Natural killer cell (primary cell): Measurements from ENCODE around the gene IGFLR1. TPM values are rescaled to one million over a fixed set of nuclear protein-coding genes. Genes with fewer than 3 reads are reported as not detected.

Source experiments
- ATAC-seq, 3 donors: fragments of 150-1000 bp in 2 of 3; fragments of 200-7000 bp in 1 of 3; cut with Tn5 transposase; 1 replicate in 1 of 3; 2 replicates in 2 of 3; pipeline ENCODE4 v1.10.0; 2021; ENCODE audit warnings: mild to moderate bottlenecking in 2 of 3, moderate library complexity in 2 of 3
- DNase-seq, 2 donors: peaks; one replicate each; pipeline versions ENCODE4 v3.0.0 to v3.0.0-alpha.2; 2013 to 2021; ENCODE audit warnings: mixed read lengths in 1 of 2
- H3K27ac ChIP-seq: one replicate; pipeline ENCODE4 v1.5.1; 2013; ENCODE audit warnings: mild to moderate bottlenecking, low read length
- H3K27me3 ChIP-seq: one replicate; pipeline ENCODE4 v1.6.1; 2013; ENCODE audit warnings: low read length; ENCODE audit not compliant: control insufficient read depth, insufficient read depth
- H3K36me3 ChIP-seq: one replicate; pipeline ENCODE4 v1.6.1; 2013; ENCODE audit warnings: low read length; ENCODE audit not compliant: control insufficient read depth, insufficient read depth
- H3K4me1 ChIP-seq: one replicate; pipeline ENCODE4 v1.6.1; 2013; ENCODE audit warnings: low read length; ENCODE audit not compliant: control insufficient read depth, insufficient read depth
- H3K4me3 ChIP-seq: one replicate; pipeline ENCODE4 v1.5.1; 2013; ENCODE audit warnings: low read length
- H3K9me3 ChIP-seq: one replicate; pipeline ENCODE4 v1.6.1; 2013; ENCODE audit warnings: low read length; ENCODE audit not compliant: control insufficient read depth, insufficient read depth
- H3K27ac Mint-ChIP-seq, 2 donors: one replicate each; pipeline ENCODE4 v1.8.0; 2022; ENCODE audit warnings: mild to moderate bottlenecking in 2 of 2, mixed read lengths in 2 of 2, moderate library complexity in 1 of 2
- H3K27me3 Mint-ChIP-seq, 2 donors: one replicate each; pipeline ENCODE4 v1.8.0; 2022; ENCODE audit warnings: low read depth in 2 of 2, mixed read lengths in 2 of 2
- H3K36me3 Mint-ChIP-seq: one replicate; pipeline ENCODE4 v1.8.0; 2022; ENCODE audit warnings: mixed read lengths
- H3K4me1 Mint-ChIP-seq, 2 donors: one replicate each; pipeline ENCODE4 v1.8.0; 2022; ENCODE audit warnings: mixed read lengths in 2 of 2
- H3K4me3 Mint-ChIP-seq: one replicate; pipeline ENCODE4 v1.8.0; 2022; ENCODE audit warnings: mild to moderate bottlenecking, moderate library complexity, mixed read lengths
- H3K9me3 Mint-ChIP-seq, 2 donors: one replicate each; pipeline ENCODE4 v1.8.0; 2022; ENCODE audit warnings: mixed read lengths in 2 of 2
- CTCF ChIP-seq: fragments of 200-600 bp; IDR thresholded peaks from one replicate; pipeline ENCODE4 v1.8.0; 2022; ENCODE audit warnings: antibody characterized with exemption
- WGBS: methylation state at CpG from one replicate; pipeline ENCODE4 v1.1.7; 2013; ENCODE audit warnings: missing lambda C conversion rate; ENCODE audit not compliant: insufficient coverage; 5-methylcytosine and 5-hydroxymethylcytosine counted together
- intact Hi-C: fragments of 100-400 bp; cut with micrococcal nuclease; formaldehyde crosslinking; loops from one replicate; pipeline ENCODE4 v1.14.2; 2022
- total RNA-seq, 4 donors: library from RNA; stranded (reverse); fragments of 120-200 nt in 1 of 4; gene quantifications; one replicate each; pipeline versions ENCODE4 v1.2.3 to v1.2.4, GENCODE V29; 2013 to 2022

The IGFLR1 gene
- total RNA-seq, 3 donors from 2014 or later (not counting 1 experiment from before 2014, with no cell fraction given) = 57.7 to 75.6 (median 69.6) TPM

DNA sequence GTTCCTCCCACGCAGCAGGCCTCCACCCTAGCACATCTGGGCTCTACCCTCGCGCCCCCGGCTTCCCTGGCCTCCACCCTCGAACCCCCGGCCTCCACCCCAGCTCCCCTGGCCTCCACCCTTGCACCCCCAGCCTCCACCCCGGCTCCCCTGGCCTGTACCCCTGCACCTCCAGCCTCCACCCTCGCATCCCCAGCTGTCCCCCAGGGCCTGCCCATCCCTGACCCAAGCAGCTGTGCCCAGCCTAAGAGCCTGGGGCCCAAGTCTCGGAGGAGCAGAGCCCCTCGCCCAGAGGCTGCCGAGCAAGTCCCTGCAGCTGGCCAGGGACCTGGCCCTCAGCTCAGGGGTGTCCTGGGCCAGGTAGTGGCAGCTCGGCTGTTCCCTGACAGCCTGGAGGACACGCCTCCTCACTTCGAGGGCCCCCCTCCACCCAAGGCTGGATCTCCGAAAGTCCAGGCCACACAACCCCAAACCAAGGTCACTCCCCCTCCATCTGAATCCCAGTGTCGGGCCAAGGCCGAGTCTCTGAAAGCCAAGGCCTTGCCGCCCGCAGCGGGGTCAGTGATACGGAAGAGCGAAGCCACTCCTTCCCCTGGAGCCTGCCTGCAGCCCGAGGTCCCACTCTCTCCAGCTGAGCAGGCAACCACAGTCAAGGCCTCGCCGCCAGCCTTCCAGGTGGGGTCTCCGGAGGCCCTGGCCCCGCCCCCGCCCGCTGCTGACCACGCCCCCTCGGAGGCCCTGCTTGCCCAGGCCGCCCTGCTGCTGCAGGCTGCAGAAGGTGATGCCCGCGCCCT lies 25.2 kb upstream of the IGFLR1 start:
- H3K36me3 Mint-ChIP-seq = no peaks in the 10 kb centered on the region
- Histone ChIP-seq H3K4me1 (no peaks in the 10 kb centered on the region), H3K27ac (no peak overlapping the region), H3K36me3 (peaks cover 16% of the 10 kb centered on the region), H3K27me3 (no peaks in the 10 kb centered on the region), H3K4me3 (no peak overlapping the region), H3K9me3 (no peaks in the 10 kb centered on the region)
- no peak overlapping the region for H3K27ac Mint-ChIP-seq
- ATAC-seq (no peak), DNase-seq (no peak)
- WGBS = 74% methylated on average over 34 of the region's 34 CpGs
- H3K9me3 Mint-ChIP-seq = no peaks in the 10 kb centered on the region
- no peak overlapping the region for H3K4me3 Mint-ChIP-seq
- TF ChIP-seq CTCF = no peak
- H3K27me3 Mint-ChIP-seq = no peaks in the 10 kb centered on the region
- H3K4me1 Mint-ChIP-seq = no peaks in the 10 kb centered on the region
- intact Hi-C loops = no loop called here

GRCh38 chr19:35766571-35767104 lies 24.4 kb upstream of the IGFLR1 start:
- Histone ChIP-seq H3K4me3 (no peak overlapping the region), H3K9me3 (no peaks in the 10 kb centered on the region), H3K4me1 (no peaks in the 10 kb centered on the region), H3K27ac (no peak overlapping the region), H3K27me3 (no peaks in the 10 kb centered on the region), H3K36me3 (peaks cover 21% of the 10 kb centered on the region)
- no peak overlapping the region for H3K4me3 Mint-ChIP-seq
- no peaks in the 10 kb centered on the region for H3K36me3 Mint-ChIP-seq
- TF ChIP-seq CTCF = no peak
- no peaks in the 10 kb centered on the region for H3K9me3 Mint-ChIP-seq
- ATAC-seq = no peak
- intact Hi-C loops = no loop called here
- no peaks in the 10 kb centered on the region for H3K4me1 Mint-ChIP-seq
- no peaks in the 10 kb centered on the region for H3K27me3 Mint-ChIP-seq
- no peak for DNase-seq
- no peak overlapping the region for H3K27ac Mint-ChIP-seq
- 98% methylated on average over 8 of the region's 11 CpGs for WGBS

- no peak for TF ChIP-seq CTCF
- no peaks in the 10 kb centered on the region for H3K36me3 Mint-ChIP-seq
- Histone ChIP-seq H3K9me3 (no peaks in the 10 kb centered on the region), H3K4me1 (no peaks in the 10 kb centered on the region), H3K27me3 (no peaks in the 10 kb centered on the region), H3K4me3 (no peak overlapping the region), H3K36me3 (peaks cover 27% of the 10 kb centered on the region), H3K27ac (no peak overlapping the region)
- DNase-seq (no peak), ATAC-seq (no peak)
- H3K4me3 Mint-ChIP-seq = no peak overlapping the region
- peaks cover 0 to 1% of the 10 kb centered on the region in 2 donors for H3K4me1 Mint-ChIP-seq
- 97% methylated on average over 17 of the region's 17 CpGs for WGBS
- H3K9me3 Mint-ChIP-seq = no peaks in the 10 kb centered on the region
- H3K27ac Mint-ChIP-seq = no peak overlapping the region
- H3K27me3 Mint-ChIP-seq = no peaks in the 10 kb centered on the region
- intact Hi-C loops = no loop called here
These were observed 22.4 kb upstream of the IGFLR1 start for GRCh38 chr19:35764432-35765315.
